HEK293T (cell line): ENCODE measurements around the gene SDR39U1.

Experiments used
- SP1 ChIP-seq: fragments of 450-650 bp; IDR thresholded peaks from 2 replicates; pipeline ENCODE4 v1.6.1; 2017
- TARDBP ChIP-seq: fragments of 450-650 bp; IDR thresholded peaks from 2 replicates; pipeline ENCODE4 v1.6.1; 2016

DNA sequence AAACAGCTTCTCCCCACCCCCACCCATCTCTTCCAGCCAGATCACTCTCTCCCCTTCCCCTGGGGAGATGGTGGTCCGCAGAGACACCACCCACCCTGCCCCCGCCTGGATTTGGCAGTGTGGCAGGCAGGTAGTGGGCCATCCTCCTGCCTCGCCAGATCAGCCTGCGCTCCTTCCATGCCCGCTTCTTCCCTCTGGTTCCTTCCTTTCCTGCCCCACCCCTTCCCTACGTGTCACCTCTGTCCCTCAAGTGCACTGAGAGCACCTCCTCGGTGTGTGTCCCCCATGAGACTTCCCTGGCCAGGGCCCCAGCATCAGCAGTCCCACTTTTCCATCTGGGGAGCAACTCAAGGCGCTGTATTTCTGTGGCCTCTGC lies 43.1 kb downstream of the SDR39U1 start:
- TF ChIP-seq TARDBP (no peak), SP1 (no peak)
